NT2/D1 (cell line): ENCODE results near the gene IFNL3.
"Not testable (repeated sequence)": the region's sequence is repeated elsewhere in the genome, so short reads cannot be mapped to it uniquely, and the experiment has no call there.

Source experiments
- DNase-seq: peaks from one replicate; pipeline ENCODE4 v3.0.0-alpha.2; 2011; ENCODE audit warnings: low read depth, low spot score
- H3K27me3 ChIP-seq: 2 replicates; pipeline ENCODE4 v1.6.0; 2011; ENCODE audit warnings: mild to moderate bottlenecking; ENCODE audit not compliant: insufficient read length, insufficient read depth
- H3K36me3 ChIP-seq: 2 replicates; pipeline ENCODE4 v1.6.1; 2011; ENCODE audit warnings: mild to moderate bottlenecking, low read length, mixed read lengths; ENCODE audit not compliant: insufficient read depth, insufficient read length
- H3K4me1 ChIP-seq: 2 replicates; pipeline ENCODE4 v1.5.1; 2011; ENCODE audit not compliant: insufficient read depth, insufficient read length
- H3K4me3 ChIP-seq: 2 replicates; pipeline ENCODE4 v1.5.1; 2011; ENCODE audit warnings: low read depth; ENCODE audit not compliant: insufficient read length
- H3K9ac ChIP-seq: 2 replicates; pipeline ENCODE4 v1.6.0; 2011; ENCODE audit warnings: low read depth; ENCODE audit not compliant: insufficient read length
- H3K9me3 ChIP-seq: 2 replicates; pipeline ENCODE4 v1.5.1; 2011; ENCODE audit warnings: mild to moderate bottlenecking, low read length; ENCODE audit not compliant: insufficient read depth
- SUZ12 ChIP-seq: IDR thresholded peaks from 2 replicates; pipeline ENCODE4 v1.6.1; 2011; ENCODE audit not compliant: insufficient read length, insufficient read depth; ENCODE audit errors: extremely low read depth
- YY1 ChIP-seq: IDR thresholded peaks from 2 replicates; pipeline ENCODE4 v1.6.1; 2011; ENCODE audit not compliant: insufficient read length, insufficient read depth
- ZNF274 ChIP-seq: IDR thresholded peaks from 2 replicates; pipeline ENCODE4 v1.6.1; 2011; ENCODE audit warnings: mild to moderate bottlenecking, low read depth, low read length

Gene IFNL3

DNA sequence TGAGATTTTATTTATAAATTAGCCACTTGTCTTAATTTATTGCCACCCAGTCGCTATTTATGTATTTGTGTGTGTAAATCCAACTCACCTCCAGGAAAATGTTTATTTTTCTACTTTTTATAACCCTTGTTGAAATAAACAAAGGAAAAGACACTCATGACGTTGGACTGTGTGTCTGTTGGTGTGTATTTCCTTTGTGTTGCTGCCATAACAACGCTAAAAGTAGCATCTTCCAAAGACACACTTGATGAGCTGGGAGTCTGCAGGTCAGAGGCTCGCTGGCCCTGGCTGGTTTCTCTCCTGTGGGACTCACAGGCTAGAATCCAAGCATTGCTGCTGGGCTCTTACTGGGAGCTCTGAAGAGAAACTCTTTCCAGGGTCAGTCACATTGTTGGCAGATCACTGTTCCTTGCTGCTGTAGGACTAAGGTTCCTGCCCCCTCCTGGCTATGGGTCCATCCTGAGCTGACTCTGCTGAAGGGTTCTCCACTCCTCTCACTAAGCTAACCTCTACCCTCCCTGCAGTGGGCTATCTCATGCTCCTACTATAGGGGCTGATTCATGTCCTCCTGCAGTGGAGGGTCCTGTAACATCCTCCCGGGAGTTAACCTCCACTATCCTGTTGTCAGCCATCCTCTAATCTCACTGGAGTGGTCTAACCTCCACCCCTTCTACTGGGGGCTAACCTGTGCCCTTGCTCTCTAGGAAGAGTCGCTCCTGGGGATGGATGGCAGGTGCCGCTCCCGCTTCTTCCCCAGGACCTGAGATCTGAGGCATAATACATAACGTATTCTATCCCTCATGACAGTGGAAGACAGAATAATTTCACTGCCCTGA is 25.4 kb upstream of the IFNL3 start:
- no peak for DNase-seq
- Histone ChIP-seq H3K4me1 (peaks cover 4% of the 10 kb centered on the region), H3K27me3 (peaks cover 6% of the 10 kb centered on the region), H3K36me3 (no peaks in the 10 kb centered on the region), H3K9ac (no peak overlapping the region), H3K9me3 (no peaks in the 10 kb centered on the region), H3K4me3 (no peak overlapping the region)
- TF ChIP-seq SUZ12 (no peak), ZNF274 (no peak), YY1 (no peak)

DNA sequence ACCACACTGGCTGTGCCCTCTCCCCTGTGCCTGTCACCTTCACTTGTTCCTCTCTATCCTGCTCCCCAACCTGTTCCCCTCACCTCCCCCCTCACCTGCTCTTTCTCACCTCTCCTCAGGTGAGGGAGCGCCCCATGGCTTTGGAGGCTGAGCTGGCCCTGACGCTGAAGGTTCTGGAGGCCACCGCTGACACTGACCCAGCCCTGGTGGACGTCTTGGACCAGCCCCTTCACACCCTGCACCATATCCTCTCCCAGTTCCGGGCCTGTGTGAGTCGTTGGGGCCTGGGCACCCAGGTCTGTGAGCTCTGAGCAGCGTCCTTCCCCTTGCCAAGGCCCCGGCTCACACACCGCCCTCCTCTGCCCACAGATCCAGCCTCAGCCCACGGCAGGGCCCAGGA is 24.6 kb upstream of the IFNL3 start:
- not testable (repeated sequence) for H3K4me3 ChIP-seq
- H3K27me3 ChIP-seq = peaks cover 15% of the 10 kb centered on the region

DNA sequence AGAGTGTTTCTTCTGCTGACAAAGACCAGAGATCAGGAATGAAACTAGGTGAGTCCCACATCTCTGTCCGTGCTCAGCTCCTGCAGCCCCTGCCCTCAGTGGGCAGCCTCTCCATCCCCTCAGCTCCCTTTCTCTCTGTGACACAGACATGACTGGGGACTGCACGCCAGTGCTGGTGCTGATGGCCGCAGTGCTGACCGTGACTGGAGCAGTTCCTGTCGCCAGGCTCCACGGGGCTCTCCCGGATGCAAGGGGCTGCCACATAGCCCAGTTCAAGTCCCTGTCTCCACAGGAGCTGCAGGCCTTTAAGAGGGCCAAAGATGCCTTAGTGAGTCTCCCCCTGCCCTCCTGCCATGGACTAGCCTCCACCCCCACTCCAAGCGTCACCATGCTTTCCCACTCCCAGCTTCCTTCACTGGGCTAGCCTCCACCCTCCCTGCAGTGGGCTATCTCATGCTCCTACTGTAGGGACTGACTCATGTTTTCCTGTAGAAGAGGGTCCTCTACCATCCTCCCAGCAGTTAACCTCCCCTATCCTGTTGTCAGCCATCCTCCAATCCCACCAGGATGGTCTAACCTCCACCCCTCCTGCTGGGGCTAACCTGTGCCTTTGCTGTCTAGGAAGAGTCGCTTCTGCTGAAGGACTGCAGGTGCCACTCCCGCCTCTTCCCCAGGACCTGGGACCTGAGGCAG is 23.9 kb upstream of the IFNL3 start:
- not testable (repeated sequence) for H3K9ac ChIP-seq, H3K4me3 ChIP-seq, H3K9me3 ChIP-seq, H3K4me1 ChIP-seq, H3K36me3 ChIP-seq, DNase-seq
- peaks cover 22% of the 10 kb centered on the region for H3K27me3 ChIP-seq

More for the DNA sequence above, 24.6 kb upstream of the IFNL3 start:
- not testable (repeated sequence) for H3K9ac ChIP-seq, H3K9me3 ChIP-seq, H3K4me1 ChIP-seq, H3K36me3 ChIP-seq, DNase-seq

DNA sequence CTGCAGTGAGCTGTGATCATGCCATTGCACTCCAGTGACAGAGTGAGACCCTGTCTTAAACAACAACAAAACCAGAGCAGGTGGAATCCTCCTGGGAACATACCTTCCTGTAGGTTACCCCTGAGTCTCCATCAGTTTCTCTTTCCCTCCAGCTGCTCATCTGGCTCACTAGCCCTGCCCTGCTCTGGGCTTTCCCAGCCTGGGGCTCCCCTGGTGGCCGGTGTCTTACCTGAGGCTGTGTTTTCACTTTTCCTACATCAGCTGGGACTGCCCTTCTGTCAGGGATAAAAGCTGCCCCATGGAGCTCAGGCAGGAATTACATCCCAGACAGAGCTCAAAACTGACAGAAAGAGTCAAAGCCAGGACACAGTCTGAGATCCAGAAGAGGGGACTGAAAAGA is 23.3 kb upstream of the IFNL3 start, which contains the start of gene IFNL2:
Gene IFNL2 (plus strand): TSS at position 312 of the 400 bp plus-strand sequence. CDS start 173 bp downstream, outside the sequence.
- not testable (repeated sequence) for H3K9me3 ChIP-seq, H3K9ac ChIP-seq, H3K4me3 ChIP-seq, DNase-seq, H3K36me3 ChIP-seq, H3K4me1 ChIP-seq
- H3K27me3 ChIP-seq = peaks cover 28% of the 10 kb centered on the region

DNA sequence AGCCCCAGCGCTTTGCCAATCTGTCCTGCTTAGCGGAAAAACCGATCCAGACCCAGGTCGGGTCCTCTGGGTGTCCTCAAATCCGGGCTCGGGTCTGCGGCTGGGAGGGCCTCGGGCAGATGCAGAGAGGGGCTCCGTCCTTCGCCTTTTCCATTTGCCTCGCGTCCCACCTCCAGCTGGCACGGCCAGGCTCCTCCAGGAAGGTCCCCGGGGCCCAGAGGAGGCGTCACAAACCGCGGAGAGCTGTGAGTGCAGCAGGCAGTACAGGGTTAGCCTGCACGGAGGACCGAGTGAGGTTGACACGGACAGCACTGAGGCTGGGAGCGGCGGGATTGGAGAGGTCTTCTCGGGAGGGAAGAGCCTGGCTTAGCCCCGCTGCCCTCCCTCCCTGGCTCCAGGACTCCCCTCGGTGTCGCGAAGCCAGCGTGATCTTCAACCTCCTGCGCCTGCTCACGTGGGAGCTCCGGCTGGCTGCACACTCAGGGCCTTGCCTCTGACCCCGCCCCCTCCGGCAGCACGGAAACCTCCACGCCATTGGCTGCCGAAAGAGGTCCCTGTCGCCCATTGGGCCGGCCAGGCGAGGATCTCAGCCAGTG is 20.6 kb upstream of the IFNL3 start:
- H3K9me3 ChIP-seq = no peaks in the 10 kb centered on the region
- TF ChIP-seq YY1 (no peak), SUZ12 (no peak), ZNF274 (no peak)
- H3K27me3 ChIP-seq = peaks cover 42% of the 10 kb centered on the region
- H3K4me3 ChIP-seq = no peak overlapping the region
- no peak for DNase-seq
- no peak overlapping the region for H3K9ac ChIP-seq
- peaks cover 7% of the 10 kb centered on the region for H3K4me1 ChIP-seq
- no peaks in the 10 kb centered on the region for H3K36me3 ChIP-seq

DNA sequence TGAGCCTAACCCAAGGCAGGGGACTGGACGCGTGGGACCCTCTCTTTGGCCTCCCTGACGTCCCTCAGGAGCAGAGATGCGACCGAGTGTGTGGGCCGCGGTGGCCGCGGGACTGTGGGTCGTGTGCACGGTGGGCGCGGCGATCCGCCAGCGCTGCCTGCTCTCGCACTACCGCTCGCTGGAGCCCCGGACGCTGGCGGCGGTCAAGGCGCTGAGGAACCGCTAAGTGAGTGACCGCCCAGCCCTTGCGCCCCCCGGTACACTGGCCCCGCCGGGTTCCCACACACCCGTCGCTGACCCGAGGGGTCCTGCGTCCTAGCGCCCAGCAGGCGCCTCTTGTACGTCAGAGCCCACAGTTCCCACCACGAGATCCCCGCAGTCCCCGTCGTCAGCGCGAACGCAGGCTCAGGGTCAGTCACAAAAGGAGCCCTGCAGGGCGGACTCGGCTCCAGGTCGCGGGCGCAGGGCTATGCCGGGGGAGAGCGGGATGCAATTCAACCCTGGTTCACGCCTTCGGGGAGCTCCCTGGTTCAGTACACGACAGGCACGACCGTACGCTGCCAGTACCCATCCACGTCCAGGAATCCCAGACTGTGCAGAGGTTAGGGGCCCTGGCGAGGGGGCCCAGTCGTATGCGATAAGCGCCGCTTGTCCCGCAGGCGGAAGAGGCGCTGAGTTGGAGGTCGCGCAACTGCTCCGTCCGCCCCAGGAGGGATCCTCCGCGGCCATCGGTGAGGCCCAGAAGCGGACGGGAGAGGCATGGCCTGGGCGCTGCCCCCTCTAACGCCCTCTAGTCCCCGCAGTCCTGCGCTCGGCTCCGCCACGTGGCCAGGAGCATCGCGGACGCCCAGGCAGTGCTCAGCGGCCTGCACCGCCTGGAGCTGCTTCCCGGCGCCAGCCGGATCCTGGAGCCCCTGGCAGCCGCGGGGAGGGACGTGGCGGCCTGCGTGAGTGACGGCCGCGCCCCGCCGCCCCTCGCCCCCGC is 19.8 kb upstream of the IFNL3 start:
- Histone ChIP-seq H3K9ac (peak overlapping the region; percentile 26), H3K4me3 (peak overlapping the region; percentile 21), H3K36me3 (no peaks in the 10 kb centered on the region), H3K4me1 (peaks cover 7% of the 10 kb centered on the region), H3K27me3 (peaks cover 42% of the 10 kb centered on the region), H3K9me3 (no peaks in the 10 kb centered on the region)
- DNase-seq = no peak
- TF ChIP-seq ZNF274 (no peak), YY1 (no peak), SUZ12 (no peak)

DNA sequence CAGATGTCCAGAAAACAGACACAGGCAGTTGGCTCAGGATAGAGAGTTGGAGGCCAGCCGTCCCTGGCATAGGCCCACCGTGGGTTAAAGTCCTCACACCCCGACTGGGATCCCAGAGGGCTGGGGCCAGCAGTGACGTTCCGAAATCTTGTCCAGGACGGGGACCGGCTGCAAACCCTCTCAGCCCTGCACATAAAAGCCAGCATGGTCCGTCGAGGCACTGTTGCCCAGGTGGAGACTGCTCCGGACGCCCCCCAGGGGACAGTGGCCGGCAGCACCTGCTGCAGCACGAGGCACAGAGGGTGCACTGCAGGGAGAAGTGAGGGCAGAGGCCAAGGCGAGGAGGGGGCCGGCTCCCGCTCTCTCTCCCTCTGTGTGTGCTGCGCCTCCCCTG is 19.1 kb upstream of the IFNL3 start:
- TF ChIP-seq YY1 (no peak), SUZ12 (no peak), ZNF274 (no peak)
- H3K9ac ChIP-seq = peak overlapping the region; percentile 26
- no peaks in the 10 kb centered on the region for H3K9me3 ChIP-seq
- no peak for DNase-seq
- H3K4me3 ChIP-seq = peak overlapping the region; percentile 21
- peaks cover 42% of the 10 kb centered on the region for H3K27me3 ChIP-seq
- H3K4me1 ChIP-seq = peaks cover 7% of the 10 kb centered on the region
- no peaks in the 10 kb centered on the region for H3K36me3 ChIP-seq
